Neural cell (in vitro differentiated cells): Measurements from ENCODE around the gene GIPC1. TPM values are rescaled to one million over a fixed set of nuclear protein-coding genes. Genes with fewer than 3 reads are reported as not detected.

ENCODE experiments used
- H2AFZ ChIP-seq: fragments of 200-600, 300-800 bp; sonication (generic), shearing (Covaris generic); 2 replicates; pipeline ENCODE4 v1.6.0; 2014; ENCODE audit warnings: low read depth, mild to moderate bottlenecking, antibody characterized with exemption, low read length, moderate library complexity
- H3F3A ChIP-seq: fragments of 200-600 bp; shearing (Covaris generic); 2 replicates; pipeline ENCODE4 v1.6.1; 2016; ENCODE audit warnings: mild to moderate bottlenecking, moderate library complexity, mixed read lengths, antibody characterized with exemption, low read length; ENCODE audit not compliant: insufficient read depth, poor library complexity, severe bottlenecking
- H3K27ac ChIP-seq: fragments of 200-600, 300-800 bp; sonication (generic), shearing (Covaris generic); 2 replicates; pipeline ENCODE4 v1.5.1; 2014; ENCODE audit warnings: mild to moderate bottlenecking, low read length, moderate library complexity
- H3K27me3 ChIP-seq: fragments of 300-800, 200-600 bp; sonication (generic), shearing (Covaris generic); 2 replicates; pipeline ENCODE4 v1.6.0; 2014; ENCODE audit warnings: mild to moderate bottlenecking, low read depth, low read length, moderate library complexity; ENCODE audit not compliant: insufficient read depth
- H3K36me3 ChIP-seq: fragments of 300-800, 200-600 bp; sonication (generic), shearing (Covaris generic); 2 replicates; pipeline ENCODE4 v1.5.1; 2014; ENCODE audit warnings: mild to moderate bottlenecking, antibody characterized with exemption, low read length, moderate library complexity; ENCODE audit not compliant: insufficient read depth
- H3K4me2 ChIP-seq: fragments of 300-800, 200-600 bp; sonication (generic), shearing (Covaris generic); 2 replicates; pipeline ENCODE4 v1.6.0; 2014; ENCODE audit warnings: mild to moderate bottlenecking, low read length
- H3K4me3 ChIP-seq: fragments of 300-800, 200-600 bp; sonication (generic), shearing (Covaris generic); 2 replicates; pipeline ENCODE4 v1.5.1; 2014; ENCODE audit warnings: mild to moderate bottlenecking, low read length, moderate library complexity
- H3K79me2 ChIP-seq: fragments of 200-600 bp; shearing (Covaris generic); replicated peaks from 2 replicates; pipeline ENCODE4 v1.6.0; 2014; ENCODE audit warnings: mild to moderate bottlenecking, low read length, moderate library complexity; ENCODE audit not compliant: insufficient read depth
- H3K9ac ChIP-seq: fragments of 300-800, 200-600 bp; sonication (generic), shearing (Covaris generic); 2 replicates; pipeline ENCODE4 v1.6.1; 2016; ENCODE audit warnings: mild to moderate bottlenecking, low read length, mixed read lengths
- H3K9me2 ChIP-seq: fragments of 200-600 bp; shearing (Covaris generic); 2 replicates; pipeline ENCODE4 v1.6.1; 2016; ENCODE audit warnings: mild to moderate bottlenecking, low read length, mixed read lengths; ENCODE audit not compliant: insufficient read depth
- H3K9me3 ChIP-seq: fragments of 200-600, 300-800 bp; sonication (generic), shearing (Covaris generic); 2 replicates; pipeline ENCODE4 v1.6.1; 2016; ENCODE audit warnings: mild to moderate bottlenecking, mixed run types, low read length, moderate library complexity, mixed read lengths
- H4K20me1 ChIP-seq: fragments of 200-600 bp; shearing (Covaris generic); 2 replicates; pipeline ENCODE4 v1.6.1; 2016; ENCODE audit warnings: mild to moderate bottlenecking, mixed run types; ENCODE audit not compliant: insufficient read depth
- EP300 ChIP-seq: fragments of 450-650 bp; conservative IDR thresholded peaks from 2 replicates; pipeline ENCODE4 v1.6.1; 2014; ENCODE audit warnings: antibody characterized with exemption, mild to moderate bottlenecking, moderate library complexity; ENCODE audit not compliant: poor library complexity, severe bottlenecking
- EZH2 ChIP-seq: fragments of 200-600, 300-800 bp; shearing (Covaris generic), sonication (generic); IDR thresholded peaks from 2 replicates; pipeline ENCODE4 v1.6.1; 2014; ENCODE audit warnings: antibody characterized with exemption, low read length, borderline replicate concordance, mild to moderate bottlenecking; ENCODE audit not compliant: insufficient read depth, poor library complexity, severe bottlenecking
- MXI1 ChIP-seq: fragments of 450-650 bp; conservative IDR thresholded peaks from 2 replicates; pipeline ENCODE4 v1.6.1; 2014; ENCODE audit warnings: antibody characterized with exemption, mild to moderate bottlenecking; ENCODE audit not compliant: poor library complexity, severe bottlenecking
- RAD21 ChIP-seq: fragments of 450-650 bp; conservative IDR thresholded peaks from 2 replicates; pipeline ENCODE4 v1.6.1; 2014; ENCODE audit warnings: antibody characterized with exemption, mild to moderate bottlenecking, moderate library complexity
- TAF1 ChIP-seq: IDR thresholded peaks from 2 replicates; pipeline ENCODE4 v1.6.1; 2012; ENCODE audit warnings: low read depth
- polyA plus RNA-seq: library from polyadenylated mRNA; depleted of rRNA; stranded (reverse); fragments of >200 nt; gene quantifications from 2 replicates; pipeline ENCODE4 v1.2.3, GENCODE V29; 2014
- TF ChIP-seq, protein P1 (sequence below): fragments of 450-650 bp; IDR thresholded peaks from 2 replicates; pipeline ENCODE4 v1.5.1; 2014; ENCODE audit warnings: antibody characterized with exemption, mild to moderate bottlenecking, moderate library complexity; ENCODE audit not compliant: poor library complexity, severe bottlenecking

The GIPC1 gene
- polyA plus RNA-seq, 1 donor from 2014 or later: 128 TPM

- H3K9ac ChIP-seq: peak overlapping the region; percentile 78
- no peaks in the 10 kb centered on the region for H3K36me3 ChIP-seq
- H4K20me1 ChIP-seq: no peaks in the 10 kb centered on the region
- TF ChIP-seq MXI1 (peak; percentile 20), RAD21 (no peak), EP300 (peak; percentile 9)
- TF ChIP-seq, protein P1, sequence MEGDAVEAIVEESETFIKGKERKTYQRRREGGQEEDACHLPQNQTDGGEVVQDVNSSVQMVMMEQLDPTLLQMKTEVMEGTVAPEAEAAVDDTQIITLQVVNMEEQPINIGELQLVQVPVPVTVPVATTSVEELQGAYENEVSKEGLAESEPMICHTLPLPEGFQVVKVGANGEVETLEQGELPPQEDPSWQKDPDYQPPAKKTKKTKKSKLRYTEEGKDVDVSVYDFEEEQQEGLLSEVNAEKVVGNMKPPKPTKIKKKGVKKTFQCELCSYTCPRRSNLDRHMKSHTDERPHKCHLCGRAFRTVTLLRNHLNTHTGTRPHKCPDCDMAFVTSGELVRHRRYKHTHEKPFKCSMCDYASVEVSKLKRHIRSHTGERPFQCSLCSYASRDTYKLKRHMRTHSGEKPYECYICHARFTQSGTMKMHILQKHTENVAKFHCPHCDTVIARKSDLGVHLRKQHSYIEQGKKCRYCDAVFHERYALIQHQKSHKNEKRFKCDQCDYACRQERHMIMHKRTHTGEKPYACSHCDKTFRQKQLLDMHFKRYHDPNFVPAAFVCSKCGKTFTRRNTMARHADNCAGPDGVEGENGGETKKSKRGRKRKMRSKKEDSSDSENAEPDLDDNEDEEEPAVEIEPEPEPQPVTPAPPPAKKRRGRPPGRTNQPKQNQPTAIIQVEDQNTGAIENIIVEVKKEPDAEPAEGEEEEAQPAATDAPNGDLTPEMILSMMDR: peak; percentile 50
- H3K4me2 ChIP-seq: peak overlapping the region; percentile 78
- H3F3A ChIP-seq: no peaks in the 10 kb centered on the region
- no peaks in the 10 kb centered on the region for H3K27me3 ChIP-seq
- peak overlapping the region; percentile 49 for H2AFZ ChIP-seq
- no peaks in the 10 kb centered on the region for H3K9me2 ChIP-seq
- peak overlapping the region; percentile 79 for H3K4me3 ChIP-seq
- peaks cover 8% of the 10 kb centered on the region for H3K79me2 ChIP-seq
- no peaks in the 10 kb centered on the region for H3K9me3 ChIP-seq
- H3K27ac ChIP-seq: peak overlapping the region; percentile 57
Observed at GRCh38 chr19:14433554-14434501, 62.1 kb downstream of the GIPC1 start.

DNA sequence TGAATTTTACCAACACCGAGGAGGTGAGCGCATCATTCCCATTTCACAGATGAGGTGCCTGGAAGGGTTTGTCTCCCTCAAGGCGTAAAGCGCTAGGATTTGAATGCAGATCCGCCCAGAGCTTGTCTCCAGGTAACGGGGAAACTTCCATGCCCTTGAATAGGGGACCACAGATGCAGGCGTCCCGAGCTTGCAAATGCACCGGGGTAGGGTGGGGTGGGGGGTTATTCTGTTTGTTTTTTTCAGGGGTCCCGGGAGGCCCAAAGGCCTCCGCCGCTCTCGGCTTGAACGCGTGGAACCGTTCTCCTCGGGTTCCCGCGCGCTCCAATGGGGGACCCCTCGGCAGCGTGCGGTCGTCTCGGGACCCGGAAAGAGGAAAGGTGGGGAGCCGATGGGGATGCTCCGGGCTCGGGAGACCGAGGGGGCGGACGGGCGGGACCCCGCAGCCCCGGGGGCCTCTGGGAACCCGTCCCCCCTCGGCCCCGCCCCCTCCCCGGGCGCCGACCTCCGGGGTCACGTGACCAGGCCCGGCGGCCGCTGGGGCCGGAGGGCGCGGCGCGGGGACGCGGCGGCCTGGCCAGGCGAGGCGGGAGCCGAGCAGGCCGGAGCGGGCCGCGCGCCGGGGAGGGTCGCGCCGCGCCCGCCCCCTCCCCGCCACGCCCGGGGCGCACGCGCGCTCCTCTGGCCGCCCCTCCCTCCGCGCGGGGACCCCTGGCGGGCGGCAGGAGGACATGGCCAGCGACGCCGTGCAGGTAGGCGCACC, 63.0 kb downstream of the GIPC1 start, which contains the start of gene PKN1:
Gene PKN1, plus strand, starts transcription at position 516 of the 763 bp plus-strand sequence. Its CDS starts 216 bp downstream, at position 732.
- Histone ChIP-seq H3K9ac (peak within 1 kb of the TSS; percentile 78), H2AFZ (peak within 1 kb of the TSS; percentile 60), H3K9me2 (no peaks in the 10 kb centered on the region), H4K20me1 (no peaks in the 10 kb centered on the region), H3K27me3 (no peaks in the 10 kb centered on the region), H3K79me2 (peaks cover 8% of the 10 kb centered on the region), H3K4me2 (peak within 1 kb of the TSS; percentile 78), H3F3A (no peaks in the 10 kb centered on the region), H3K27ac (peak within 1 kb of the TSS; percentile 57), H3K4me3 (peak within 1 kb of the TSS; percentile 79), H3K9me3 (no peaks in the 10 kb centered on the region), H3K36me3 (no peaks in the 10 kb centered on the region)
- TF ChIP-seq EP300 (no peak), RAD21 (no peak), TAF1 (no peak), EZH2 (no peak), MXI1 (peak; percentile 52)
- TF ChIP-seq, protein P1: no peak
